Measurements from ENCODE around the gene RAD51B. TPM values are rescaled to one million over a fixed set of nuclear protein-coding genes. Genes with fewer than 3 reads are reported as not detected.

The RAD51B gene
- total and polyA plus RNA-seq, 7 donors = 2.4 to 24.4 (median 7.1) TPM

GRCh38 chr14:68309616-68310015 is 490.0 kb downstream of the RAD51B start:
- Histone ChIP-seq H3K36me3 (no peaks in the 10 kb centered on the region), H3K4me1 (peaks cover 0 to 44% (median 39%) of the 10 kb centered on the region in 4 donors), H3K27ac (peak overlapping the region; percentile 67 to 82 (median 75)), H3K9me3 (no peaks in the 10 kb centered on the region), H3K4me3 (no peak overlapping the region), H3K27me3 (no peaks in the 10 kb centered on the region)
- 63 to 76% methylated on average over 2 of the region's 2 CpGs for WGBS, 2 donors
- intact Hi-C loops (cut with DNase I) = no loop called here
- DNase-seq = no peak
- TF ChIP-seq POLR2A (IDR thresholded peaks at IDR 0.05) (no peak), POLR2AphosphoS5 (IDR thresholded peaks at IDR 0.05) (no peak), EP300 (IDR thresholded peaks at IDR 0.05) (no peak), CTCF (IDR thresholded peaks at IDR 0.05) (no peak)

DNA sequence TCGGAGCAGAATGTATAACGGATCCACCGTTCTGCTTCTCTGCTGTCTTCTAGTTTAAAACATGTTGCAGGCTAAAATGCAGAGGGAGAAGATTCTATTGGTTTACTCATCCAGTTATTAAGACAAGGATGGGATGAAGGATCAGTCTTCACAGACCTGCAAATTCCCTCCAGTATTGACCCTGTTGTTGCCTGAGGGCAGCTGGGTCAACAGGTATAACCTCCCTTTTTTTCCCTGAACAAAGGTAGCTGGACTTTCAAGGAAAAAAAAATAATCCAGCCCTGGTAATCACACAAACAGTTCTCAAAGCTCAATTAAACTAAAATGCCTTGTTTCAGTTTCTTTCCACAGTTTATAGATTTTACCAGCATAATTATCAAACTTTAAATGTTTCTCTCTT is 492.7 kb downstream of the RAD51B start:
- TF ChIP-seq EP300 (IDR thresholded peaks at IDR 0.05) (no peak), CTCF (IDR thresholded peaks at IDR 0.05) (no peak), POLR2A (IDR thresholded peaks at IDR 0.05) (no peak), POLR2AphosphoS5 (IDR thresholded peaks at IDR 0.05) (no peak)
- DNase-seq = no peak
- intact Hi-C loops (cut with DNase I) = no loop called here
- 98 to 99% methylated on average over 3 of the region's 3 CpGs for WGBS, 2 donors
- Histone ChIP-seq H3K27ac (no peak overlapping the region), H3K9me3 (no peaks in the 10 kb centered on the region), H3K36me3 (no peaks in the 10 kb centered on the region), H3K4me1 (peaks cover 0 to 35% (median 30%) of the 10 kb centered on the region in 4 donors), H3K27me3 (no peaks in the 10 kb centered on the region), H3K4me3 (no peak overlapping the region)

GRCh38 chr14:68312884-68313610 is 493.5 kb downstream of the RAD51B start:
- TF ChIP-seq POLR2A (IDR thresholded peaks at IDR 0.05) = no peak
- no peak for TF ChIP-seq POLR2AphosphoS5 (IDR thresholded peaks at IDR 0.05)
- no peak for TF ChIP-seq EP300 (IDR thresholded peaks at IDR 0.05)
- no peak for TF ChIP-seq CTCF (IDR thresholded peaks at IDR 0.05)
- intact Hi-C loops (cut with DNase I) = no loop called here
- WGBS, 2 donors = 75 to 88% methylated on average over 9 of the region's 9 CpGs
- Histone ChIP-seq H3K27ac (no peak overlapping the region), H3K4me1 (peaks cover 0 to 27% (median 23%) of the 10 kb centered on the region in 4 donors), H3K36me3 (no peaks in the 10 kb centered on the region), H3K4me3 (no peak overlapping the region), H3K27me3 (no peaks in the 10 kb centered on the region), H3K9me3 (no peaks in the 10 kb centered on the region)
- no peak for DNase-seq

DNA sequence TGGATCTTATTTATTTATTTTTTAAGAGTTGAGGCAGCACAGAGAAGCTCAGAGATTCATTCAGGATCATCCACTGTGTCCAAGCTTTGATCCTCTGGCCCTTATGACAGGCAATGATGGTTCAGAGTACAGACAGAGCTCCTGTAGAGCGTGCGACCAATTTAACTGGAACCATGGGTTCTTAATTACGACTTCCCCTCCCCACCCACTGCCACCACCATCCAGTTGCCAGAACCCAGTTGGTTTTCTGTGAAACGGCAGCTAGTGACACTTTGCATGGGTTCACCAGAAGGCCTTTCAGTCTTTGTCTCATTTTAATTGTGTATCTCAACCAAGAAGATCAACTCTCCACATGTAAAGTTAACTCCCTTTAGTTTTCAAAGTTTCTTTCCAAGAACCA is 495.1 kb downstream of the RAD51B start:
- no peak for TF ChIP-seq EP300 (IDR thresholded peaks at IDR 0.05)
- TF ChIP-seq CTCF (IDR thresholded peaks at IDR 0.05) = no peak
- TF ChIP-seq POLR2A (IDR thresholded peaks at IDR 0.05) = no peak
- TF ChIP-seq POLR2AphosphoS5 (IDR thresholded peaks at IDR 0.05) = no peak
- Histone ChIP-seq H3K27me3 (no peaks in the 10 kb centered on the region), H3K9me3 (no peaks in the 10 kb centered on the region), H3K36me3 (no peaks in the 10 kb centered on the region), H3K27ac (no peak overlapping the region), H3K4me1 (peaks cover 0 to 26% (median 18%) of the 10 kb centered on the region in 4 donors), H3K4me3 (no peak overlapping the region)
- 71 to 95% methylated on average over 4 of the region's 4 CpGs for WGBS, 2 donors
- no peak for DNase-seq
- intact Hi-C loops (cut with DNase I) = no loop called here
